Fibroblast of villous mesenchyme (primary cell): Measurements from ENCODE around the gene CPNE5. TPM values are rescaled to one million over a fixed set of nuclear protein-coding genes. Genes with fewer than 3 reads are reported as not detected.

Experiments
- DNase-seq: peaks from one replicate; pipeline ENCODE4 v3.0.0-alpha.2; 2010; ENCODE audit warnings: low read depth
- H3K4me3 ChIP-seq: 2 replicates; pipeline ENCODE4 v1.5.1; 2011; ENCODE audit warnings: low read depth, mild to moderate bottlenecking, low read length
- total RNA-seq: library from RNA; depleted of rRNA; stranded (reverse); fragments of >200 nt; gene quantifications from 2 replicates; pipeline ENCODE4 v1.2.3, GENCODE V29; 2012
- TF ChIP-seq, protein P1 (sequence below): IDR thresholded peaks from 2 replicates; pipeline ENCODE4 v1.5.1; 2012; ENCODE audit warnings: low read depth, mild to moderate bottlenecking, low read length; ENCODE audit not compliant: insufficient read depth

CPNE5 gene
- total RNA-seq, 1 donor: under 0.01 TPM

DNA sequence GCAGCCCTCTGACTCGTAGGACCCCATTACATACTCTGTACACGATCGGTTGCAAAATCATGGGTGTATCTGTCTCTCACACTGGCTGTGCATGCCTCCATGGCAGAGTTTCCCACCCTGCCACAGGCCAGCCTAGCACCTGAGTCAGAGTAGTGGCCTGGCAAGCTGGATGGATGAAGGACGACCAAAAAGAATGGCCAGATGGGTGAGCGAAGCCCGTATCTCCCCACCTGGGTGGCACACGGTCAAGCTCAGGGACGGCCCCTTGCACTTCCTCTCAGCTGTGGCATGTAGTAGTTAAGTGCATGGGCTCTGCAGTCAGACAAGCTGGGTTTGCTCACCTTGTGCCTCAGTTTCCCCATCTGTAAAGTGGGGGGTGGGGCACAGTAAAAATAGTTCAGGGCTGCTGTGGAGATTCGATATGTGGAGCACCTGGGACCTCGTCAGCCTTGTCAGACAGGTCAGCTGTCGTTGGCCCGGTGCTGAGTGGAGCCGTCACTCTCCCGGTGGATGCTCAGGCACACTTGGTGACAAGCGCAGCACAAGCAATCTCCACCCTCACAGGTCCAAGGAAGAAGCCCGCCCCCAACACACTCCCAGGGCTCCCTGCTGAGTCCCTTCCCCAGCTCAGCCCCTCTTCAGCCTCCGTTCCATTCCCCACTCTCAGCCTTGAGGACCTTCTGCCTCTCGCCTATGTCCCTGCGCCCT lies 12.6 kb downstream of the CPNE5 start:
- TF ChIP-seq, protein P1, sequence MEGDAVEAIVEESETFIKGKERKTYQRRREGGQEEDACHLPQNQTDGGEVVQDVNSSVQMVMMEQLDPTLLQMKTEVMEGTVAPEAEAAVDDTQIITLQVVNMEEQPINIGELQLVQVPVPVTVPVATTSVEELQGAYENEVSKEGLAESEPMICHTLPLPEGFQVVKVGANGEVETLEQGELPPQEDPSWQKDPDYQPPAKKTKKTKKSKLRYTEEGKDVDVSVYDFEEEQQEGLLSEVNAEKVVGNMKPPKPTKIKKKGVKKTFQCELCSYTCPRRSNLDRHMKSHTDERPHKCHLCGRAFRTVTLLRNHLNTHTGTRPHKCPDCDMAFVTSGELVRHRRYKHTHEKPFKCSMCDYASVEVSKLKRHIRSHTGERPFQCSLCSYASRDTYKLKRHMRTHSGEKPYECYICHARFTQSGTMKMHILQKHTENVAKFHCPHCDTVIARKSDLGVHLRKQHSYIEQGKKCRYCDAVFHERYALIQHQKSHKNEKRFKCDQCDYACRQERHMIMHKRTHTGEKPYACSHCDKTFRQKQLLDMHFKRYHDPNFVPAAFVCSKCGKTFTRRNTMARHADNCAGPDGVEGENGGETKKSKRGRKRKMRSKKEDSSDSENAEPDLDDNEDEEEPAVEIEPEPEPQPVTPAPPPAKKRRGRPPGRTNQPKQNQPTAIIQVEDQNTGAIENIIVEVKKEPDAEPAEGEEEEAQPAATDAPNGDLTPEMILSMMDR: no peak
- no peak overlapping the region for H3K4me3 ChIP-seq
- no peak for DNase-seq

DNA sequence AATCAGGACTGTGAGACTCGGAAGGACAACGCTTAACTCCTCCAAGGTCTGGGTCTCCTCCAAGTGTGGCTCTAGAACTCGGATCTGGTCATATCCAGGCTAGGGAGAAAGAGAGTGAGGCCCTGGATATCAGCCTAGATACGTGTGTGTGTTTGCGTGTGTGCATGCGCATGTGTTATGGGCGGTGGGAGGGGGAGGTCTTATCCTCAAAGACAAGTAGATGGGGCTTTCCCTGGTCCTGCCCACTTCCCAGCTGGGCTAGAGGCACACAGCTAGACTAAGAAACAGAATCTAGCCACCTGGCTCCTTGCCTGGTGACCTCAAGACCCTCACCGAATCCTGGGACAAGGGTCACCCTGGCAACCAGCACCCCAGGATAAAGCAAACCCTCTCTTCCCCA lies 13.2 kb downstream of the CPNE5 start:
- no peak for DNase-seq
- TF ChIP-seq, protein P1: no peak
- H3K4me3 ChIP-seq: no peak overlapping the region

DNA sequence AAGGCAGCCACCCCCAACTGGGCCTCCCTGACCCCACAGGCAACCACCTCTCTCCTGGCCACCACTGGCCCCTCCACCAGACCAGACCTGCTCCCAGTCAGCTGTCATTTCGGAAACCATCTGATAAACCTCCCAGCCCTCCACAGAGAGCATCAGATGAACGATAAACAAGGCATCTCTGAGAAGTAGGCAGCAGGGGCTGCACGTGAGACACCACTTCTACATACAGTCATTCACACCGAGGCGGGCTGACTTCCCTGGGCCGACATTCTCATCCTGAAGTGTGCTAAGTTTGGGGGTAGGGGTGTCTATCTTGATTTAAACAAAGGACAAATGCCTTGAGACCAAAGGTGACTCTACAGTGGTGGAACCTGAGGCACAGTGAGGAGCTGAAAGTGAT lies 13.8 kb downstream of the CPNE5 start:
- no peak for DNase-seq
- TF ChIP-seq, protein P1: no peak
- H3K4me3 ChIP-seq: no peak overlapping the region

DNA sequence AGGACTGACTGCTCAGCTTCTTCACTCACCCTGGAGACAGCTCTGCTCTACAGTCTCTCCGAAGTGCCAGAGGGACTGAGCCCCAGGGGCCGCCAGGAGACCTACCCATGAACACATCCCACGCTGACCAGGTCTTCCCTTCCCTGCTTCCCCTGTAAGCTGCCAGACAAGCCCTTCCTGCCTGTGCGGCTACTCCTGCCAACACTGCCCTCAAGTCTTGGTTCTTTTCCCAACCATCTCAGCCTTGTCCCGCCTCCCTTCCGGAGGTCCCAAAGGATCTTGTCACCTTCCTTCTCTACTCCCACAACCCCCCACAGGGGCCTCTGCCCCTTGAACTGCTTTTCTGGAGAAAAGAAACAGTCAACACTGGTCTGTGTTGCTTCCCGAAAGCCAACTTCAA lies 15.0 kb downstream of the CPNE5 start:
- no peak for DNase-seq
- TF ChIP-seq, protein P1: no peak
- H3K4me3 ChIP-seq: no peak overlapping the region

DNA sequence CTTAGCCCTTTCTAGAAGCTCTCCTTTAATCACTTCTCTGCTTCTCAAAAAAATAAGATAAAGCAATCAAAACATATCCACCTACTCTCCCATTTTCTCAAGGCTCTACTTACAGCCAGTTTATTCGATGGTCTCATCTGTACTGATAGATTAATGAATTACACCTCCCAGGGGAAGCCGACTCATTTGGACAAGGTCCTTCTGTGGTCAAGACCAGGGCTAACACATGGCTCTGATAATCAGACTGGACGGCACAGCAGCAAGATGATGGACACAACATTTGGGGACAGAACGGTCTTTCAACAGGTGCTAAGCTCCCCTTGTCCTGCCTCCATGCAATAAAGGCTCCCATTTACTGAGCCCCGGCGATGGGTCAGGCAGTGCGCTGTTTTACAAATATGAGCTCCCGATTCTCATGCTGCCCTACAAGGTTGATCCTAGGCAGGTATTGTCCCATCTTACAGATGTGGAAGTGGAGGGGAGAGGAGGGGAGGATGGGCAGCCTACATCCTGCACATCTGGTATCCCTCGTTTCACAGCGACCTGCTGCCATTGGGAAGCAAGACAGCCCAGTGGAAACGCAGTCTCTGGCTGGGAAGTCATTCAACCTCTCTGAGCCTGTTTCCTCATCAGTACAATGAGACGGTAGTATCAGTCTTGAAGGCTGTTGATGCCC lies 15.7 kb downstream of the CPNE5 start:
- TF ChIP-seq, protein P1: no peak
- H3K4me3 ChIP-seq: no peak overlapping the region
- DNase-seq: no peak

DNA sequence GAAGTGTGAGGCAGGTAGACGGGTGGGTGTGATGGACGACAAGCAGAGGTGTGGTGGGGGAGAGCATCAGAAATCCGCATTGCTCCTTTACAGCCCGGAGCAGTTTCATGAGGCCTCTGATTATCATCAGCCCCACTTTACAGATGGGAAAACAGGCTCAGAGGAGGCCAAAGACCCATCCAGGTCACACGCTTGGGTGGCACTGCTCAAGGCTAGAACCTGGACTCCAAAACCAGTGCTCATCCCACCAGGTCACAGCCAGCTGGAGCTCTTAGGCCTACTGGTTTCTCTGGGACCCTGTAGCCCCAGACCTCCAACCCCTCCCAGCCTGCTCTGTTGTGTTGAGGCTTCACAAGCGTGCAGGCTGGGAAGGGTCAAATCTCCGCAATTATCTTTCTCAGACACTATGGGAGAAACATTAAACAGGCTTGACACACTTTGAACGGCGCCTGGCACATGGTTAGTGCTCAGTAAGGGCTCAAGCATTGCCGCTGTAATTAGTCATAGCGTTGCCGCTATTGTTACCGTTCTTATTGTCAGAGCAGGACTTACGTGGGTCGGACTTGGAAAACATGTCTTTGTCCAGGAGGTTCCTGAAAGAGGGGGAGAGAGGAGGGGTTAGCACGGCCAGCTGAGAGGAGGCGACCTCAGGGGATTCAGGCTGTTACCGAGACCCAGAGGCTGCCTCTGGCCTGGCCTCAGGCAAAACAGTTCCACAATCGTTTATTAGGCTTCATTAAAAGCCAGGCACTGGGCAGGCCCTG lies 16.6 kb downstream of the CPNE5 start:
- no peak for DNase-seq
- H3K4me3 ChIP-seq: no peak overlapping the region
- TF ChIP-seq, protein P1: no peak
